Spleen (tissue), 7 donors: ENCODE data around the gene ZNF862.

Source experiments
- POLR2A ChIP-seq, 3 donors: fragments of 450-650 bp; IDR thresholded peaks; one replicate each; pipeline ENCODE4 v1.5.1; 2017; ENCODE audit warnings: antibody characterized with exemption in 3 of 3, mild to moderate bottlenecking in 1 of 3
- POLR2AphosphoS5 ChIP-seq, 3 donors: sonication (generic); formaldehyde crosslinking; IDR thresholded peaks; one replicate each; pipeline ENCODE4 v1.5.1; 2017; ENCODE audit warnings: antibody characterized with exemption in 3 of 3
- TF ChIP-seq, protein P1 (sequence below), 11 experiments: fragments of 200-600 bp in 7 of 11; fragments of 450-650 bp in 4 of 11; sonication (generic) in 4 of 11; IDR thresholded peaks in 8 of 11; conservative IDR thresholded peaks in 3 of 11; 1 replicate in 7 of 11; 2 replicates in 4 of 11; pipeline versions ENCODE4 v1.4.0 to v1.8.0; 2016 to 2021; ENCODE audit warnings: antibody characterized with exemption in 11 of 11, inconsistent platforms in 4 of 11, mild to moderate bottlenecking in 1 of 11
- donor health status: DM: no; HTN: no; CAD: no; lungs with moderate emphysema.
- donor health status: DM: no; HTN: no; CAD: no.
- donor health status: DM: no; HTN: no; CAD: no.

- TF ChIP-seq, protein P1, sequence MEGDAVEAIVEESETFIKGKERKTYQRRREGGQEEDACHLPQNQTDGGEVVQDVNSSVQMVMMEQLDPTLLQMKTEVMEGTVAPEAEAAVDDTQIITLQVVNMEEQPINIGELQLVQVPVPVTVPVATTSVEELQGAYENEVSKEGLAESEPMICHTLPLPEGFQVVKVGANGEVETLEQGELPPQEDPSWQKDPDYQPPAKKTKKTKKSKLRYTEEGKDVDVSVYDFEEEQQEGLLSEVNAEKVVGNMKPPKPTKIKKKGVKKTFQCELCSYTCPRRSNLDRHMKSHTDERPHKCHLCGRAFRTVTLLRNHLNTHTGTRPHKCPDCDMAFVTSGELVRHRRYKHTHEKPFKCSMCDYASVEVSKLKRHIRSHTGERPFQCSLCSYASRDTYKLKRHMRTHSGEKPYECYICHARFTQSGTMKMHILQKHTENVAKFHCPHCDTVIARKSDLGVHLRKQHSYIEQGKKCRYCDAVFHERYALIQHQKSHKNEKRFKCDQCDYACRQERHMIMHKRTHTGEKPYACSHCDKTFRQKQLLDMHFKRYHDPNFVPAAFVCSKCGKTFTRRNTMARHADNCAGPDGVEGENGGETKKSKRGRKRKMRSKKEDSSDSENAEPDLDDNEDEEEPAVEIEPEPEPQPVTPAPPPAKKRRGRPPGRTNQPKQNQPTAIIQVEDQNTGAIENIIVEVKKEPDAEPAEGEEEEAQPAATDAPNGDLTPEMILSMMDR (IDR thresholded peaks at IDR 0.05 in 8 of 11, conservative IDR thresholded peaks at IDR 0.05 in 3 of 11): no peak
- TF ChIP-seq POLR2A (IDR thresholded peaks at IDR 0.05): no peak
- TF ChIP-seq POLR2AphosphoS5 (IDR thresholded peaks at IDR 0.05): no peak
Measured at GRCh38 chr7:149821191-149822148, 16.7 kb upstream of the ZNF862 start.
